ENCODE results near the gene H2BK1. TPM values are rescaled to one million over a fixed set of nuclear protein-coding genes. Genes with fewer than 3 reads are reported as not detected.

The H2BK1 gene
- total and polyA plus RNA-seq, 10 donors: 0.24 TPM; not detected in 9

DNA sequence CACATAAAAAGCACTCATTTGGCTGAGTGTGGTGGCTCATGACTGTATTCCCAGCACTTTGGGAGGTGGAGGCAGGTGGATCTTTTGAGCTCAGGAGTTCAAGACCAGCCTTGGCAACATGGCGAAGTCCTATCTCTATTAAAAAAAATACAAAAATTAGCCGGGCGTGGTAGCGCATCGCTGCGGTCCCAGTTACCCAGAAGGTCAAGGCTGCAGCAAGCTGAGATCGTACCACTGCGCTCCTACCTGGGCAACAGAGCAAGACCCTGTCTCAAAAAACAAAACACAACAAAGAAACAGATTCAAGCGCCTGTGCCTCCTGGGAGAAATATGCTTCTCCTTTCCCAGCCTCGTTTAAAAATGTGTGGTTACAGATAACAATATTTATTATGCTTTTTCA, 19.0 kb upstream of the H2BK1 start:
- 87 to 92% (median 89%) methylated on average over 10 of the region's 10 CpGs for WGBS, 5 donors
- intact Hi-C loops (cut with DNase I; ENCODE audit: low total_unique reads): no loop called here
- H3K27me3 ChIP-seq (replicated peaks in 1 of 7): no peaks in the 10 kb centered on the region
- H3K27ac ChIP-seq: no peak overlapping the region
- no peak for TF ChIP-seq POLR2AphosphoS5 (IDR thresholded peaks at IDR 0.05)
- TF ChIP-seq, protein P1, sequence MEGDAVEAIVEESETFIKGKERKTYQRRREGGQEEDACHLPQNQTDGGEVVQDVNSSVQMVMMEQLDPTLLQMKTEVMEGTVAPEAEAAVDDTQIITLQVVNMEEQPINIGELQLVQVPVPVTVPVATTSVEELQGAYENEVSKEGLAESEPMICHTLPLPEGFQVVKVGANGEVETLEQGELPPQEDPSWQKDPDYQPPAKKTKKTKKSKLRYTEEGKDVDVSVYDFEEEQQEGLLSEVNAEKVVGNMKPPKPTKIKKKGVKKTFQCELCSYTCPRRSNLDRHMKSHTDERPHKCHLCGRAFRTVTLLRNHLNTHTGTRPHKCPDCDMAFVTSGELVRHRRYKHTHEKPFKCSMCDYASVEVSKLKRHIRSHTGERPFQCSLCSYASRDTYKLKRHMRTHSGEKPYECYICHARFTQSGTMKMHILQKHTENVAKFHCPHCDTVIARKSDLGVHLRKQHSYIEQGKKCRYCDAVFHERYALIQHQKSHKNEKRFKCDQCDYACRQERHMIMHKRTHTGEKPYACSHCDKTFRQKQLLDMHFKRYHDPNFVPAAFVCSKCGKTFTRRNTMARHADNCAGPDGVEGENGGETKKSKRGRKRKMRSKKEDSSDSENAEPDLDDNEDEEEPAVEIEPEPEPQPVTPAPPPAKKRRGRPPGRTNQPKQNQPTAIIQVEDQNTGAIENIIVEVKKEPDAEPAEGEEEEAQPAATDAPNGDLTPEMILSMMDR (IDR thresholded peaks at IDR 0.05 in 8 of 11, conservative IDR thresholded peaks at IDR 0.05 in 3 of 11): no peak
- TF ChIP-seq POLR2A (IDR thresholded peaks at IDR 0.05): no peak
- H3K36me3 ChIP-seq: peaks cover 0 to 15% (median 6%) of the 10 kb centered on the region in 6 donors
- H3K9me3 ChIP-seq: no peaks in the 10 kb centered on the region
- H3K4me3 ChIP-seq: no peak overlapping the region
- H3K4me1 ChIP-seq: peaks cover 28 to 64% (median 47%) of the 10 kb centered on the region in 6 donors
- DNase-seq: peak; percentile 41

DNA sequence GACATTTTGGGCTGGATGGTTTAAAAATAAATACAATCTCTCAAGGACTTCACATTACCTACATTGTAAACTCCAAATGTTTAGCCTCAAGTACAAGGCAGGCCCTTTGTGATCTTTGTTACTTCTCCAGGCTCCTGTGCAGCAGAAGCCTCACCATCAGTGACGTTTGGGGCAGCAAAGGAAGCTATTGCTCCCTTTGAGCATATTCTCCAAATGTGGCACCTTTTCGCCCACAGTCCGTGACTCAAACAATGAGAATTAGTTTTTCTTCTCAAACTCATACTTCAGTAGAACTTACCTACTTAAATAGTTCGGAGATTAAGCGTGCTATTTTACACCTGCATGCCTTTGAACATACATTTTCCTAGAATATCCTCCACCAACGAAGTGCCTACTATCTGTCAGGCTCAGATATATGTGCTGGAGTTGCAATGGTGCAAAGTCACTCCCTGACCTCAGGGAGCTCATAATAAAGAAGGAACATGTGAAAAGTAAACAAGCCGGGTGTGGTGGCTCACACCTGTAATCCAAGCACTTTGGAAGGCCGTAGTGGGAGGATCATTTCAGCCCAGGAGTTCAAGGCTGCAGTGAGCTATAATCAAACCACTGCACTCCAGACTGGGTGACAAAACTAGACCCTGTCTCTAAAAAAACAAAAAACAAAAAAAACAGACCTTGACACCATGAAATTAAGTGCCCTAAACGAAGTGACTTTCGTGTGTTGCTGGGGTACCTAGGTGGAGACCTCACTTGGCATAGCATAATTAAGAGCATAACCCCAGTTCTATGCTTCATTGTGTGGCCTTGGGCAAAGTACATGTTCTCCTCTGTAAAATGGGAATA, 18.0 kb upstream of the H2BK1 start:
- Histone ChIP-seq H3K27me3 (replicated peaks in 1 of 7) (no peaks in the 10 kb centered on the region), H3K4me1 (peaks cover 18 to 54% (median 37%) of the 10 kb centered on the region in 6 donors), H3K27ac (peak overlapping the region in 6 of 8 donors; percentile 43 to 89 (median 84)), H3K9me3 (no peaks in the 10 kb centered on the region), H3K36me3 (peaks cover 4 to 21% (median 16%) of the 10 kb centered on the region in 6 donors), H3K4me3 (peak overlapping the region in 7 of 8 donors; percentile 85 to 94 (median 91))
- peak; percentile 28 for DNase-seq
- WGBS, 5 donors: 73 to 85% (median 79%) methylated on average over 10 of the region's 10 CpGs
- TF ChIP-seq, protein P1 (IDR thresholded peaks at IDR 0.05 in 8 of 11, conservative IDR thresholded peaks at IDR 0.05 in 3 of 11): no peak
- TF ChIP-seq POLR2A (IDR thresholded peaks at IDR 0.05) (no peak), POLR2AphosphoS5 (IDR thresholded peaks at IDR 0.05) (no peak)
- intact Hi-C loops (cut with DNase I; ENCODE audit: low total_unique reads): no loop called here

DNA sequence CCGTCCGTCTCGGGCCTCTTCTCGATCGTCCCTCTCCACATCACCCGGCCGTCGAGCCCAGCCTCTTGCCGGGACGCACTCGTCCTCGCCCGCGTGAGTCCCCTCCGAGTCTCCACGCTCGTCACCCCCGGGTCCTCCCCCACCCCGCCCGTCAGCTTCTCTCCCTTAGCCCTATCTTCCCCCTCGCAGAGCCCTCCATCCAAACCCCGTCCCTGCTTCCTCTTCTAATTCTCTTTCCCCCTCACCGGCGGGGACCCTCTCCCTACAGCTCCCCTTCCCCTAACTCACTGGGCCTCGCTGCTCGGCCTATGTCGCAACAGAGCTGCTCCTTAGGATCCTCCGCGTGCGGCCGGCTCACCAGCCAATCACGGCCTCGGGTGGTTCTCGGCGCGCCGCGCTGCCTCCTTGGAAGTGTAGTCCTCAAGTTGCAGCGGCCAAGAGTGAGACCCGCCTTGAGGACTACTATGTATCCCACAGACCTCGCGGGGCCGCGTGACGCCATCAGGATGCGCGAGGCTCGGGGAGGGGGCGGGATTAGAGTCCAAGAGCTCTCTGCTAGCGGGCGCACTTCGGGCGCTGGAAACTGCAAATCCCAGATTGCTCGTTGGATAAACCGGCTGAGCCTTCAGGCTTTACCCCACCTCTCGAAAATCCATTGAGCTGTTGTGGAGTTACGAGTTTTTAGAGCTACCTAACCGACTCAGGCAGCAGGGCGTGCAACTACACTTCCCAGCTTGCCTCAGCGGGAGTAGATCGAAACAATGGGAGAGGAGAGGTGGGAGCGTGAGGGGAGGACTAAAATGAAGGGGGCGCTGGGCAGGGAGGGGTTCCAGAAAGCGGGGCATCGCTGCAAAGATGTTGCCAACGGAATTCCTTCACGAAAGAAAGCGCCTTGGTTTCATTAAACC, 16.8 kb upstream of the H2BK1 start, which contains the start of gene ABCF2:
TSS of gene ABCF2 (minus strand) at position 331 of the 908 bp plus-strand sequence. CDS start 747 bp downstream, outside the sequence.
- H3K27ac ChIP-seq: peak within 1 kb of the TSS; percentile 43 to 89 (median 79)
- intact Hi-C loops (cut with DNase I; ENCODE audit: low total_unique reads): no loop called here
- H3K27me3 ChIP-seq (replicated peaks in 1 of 7): no peaks in the 10 kb centered on the region
- TF ChIP-seq, protein P1 (IDR thresholded peaks at IDR 0.05 in 8 of 11, conservative IDR thresholded peaks at IDR 0.05 in 3 of 11): peak in 3 of 11 experiments; percentile 14 to 46 (median 32)
- peak; percentile 5 to 31 (median 7) for TF ChIP-seq POLR2A (IDR thresholded peaks at IDR 0.05)
- TF ChIP-seq POLR2AphosphoS5 (IDR thresholded peaks at IDR 0.05): peak; percentile 88 to 94 (median 90)
- WGBS, 5 donors: 0 to 1% (median 0%) methylated on average over 59 to 68 of the region's 68 CpGs
- H3K36me3 ChIP-seq: peaks cover 4 to 33% (median 27%) of the 10 kb centered on the region in 6 donors
- peaks cover 17 to 46% (median 34%) of the 10 kb centered on the region in 6 donors for H3K4me1 ChIP-seq
- H3K9me3 ChIP-seq: no peaks in the 10 kb centered on the region
- H3K4me3 ChIP-seq: peak within 1 kb of the TSS; percentile 48 to 94 (median 90)
- DNase-seq: peak; percentile 100

Measured in spleen (tissue), 11 donors.